ENCODE results near the gene FBXO44.

FBXO44 gene

GRCh38 chr1:11640101-11640500 is 14.6 kb upstream of the FBXO44 start:
- DNase-seq = no peak

- no peak for DNase-seq
These were observed 13.7 kb upstream of the FBXO44 start for GRCh38 chr1:11640944-11641343.

GRCh38 chr1:11641776-11642305 is 12.8 kb upstream of the FBXO44 start:
- no peak for DNase-seq

GRCh38 chr1:11642418-11643017 is 12.2 kb upstream of the FBXO44 start:
- DNase-seq = peak; percentile 66

- DNase-seq = no peak
These were observed 10.9 kb upstream of the FBXO44 start for GRCh38 chr1:11643782-11644181.

- DNase-seq = no peak
These were observed 9.4 kb upstream of the FBXO44 start for GRCh38 chr1:11645270-11645669.

GRCh38 chr1:11645670-11646265 is 8.9 kb upstream of the FBXO44 start:
- DNase-seq = peak; percentile 86

- DNase-seq = no peak
These were observed 8.4 kb upstream of the FBXO44 start for GRCh38 chr1:11646317-11646716.

GRCh38 chr1:11647333-11647732 is 7.3 kb upstream of the FBXO44 start:
- no peak for DNase-seq

GRCh38 chr1:11648039-11648438 is 6.6 kb upstream of the FBXO44 start:
- no peak for DNase-seq

GRCh38 chr1:11648732-11649158 is 5.9 kb upstream of the FBXO44 start:
- DNase-seq = peak; percentile 56

GRCh38 chr1:11649237-11649623 is 5.4 kb upstream of the FBXO44 start:
- no peak for DNase-seq

- DNase-seq = no peak
These were observed 4.9 kb upstream of the FBXO44 start for GRCh38 chr1:11649624-11650330.

GRCh38 chr1:11650331-11650991 is 4.2 kb upstream of the FBXO44 start:
- peak; percentile 74 for DNase-seq

GRCh38 chr1:11651017-11651416 is 3.7 kb upstream of the FBXO44 start:
- DNase-seq = no peak

GRCh38 chr1:11652203-11652780 is 2.4 kb upstream of the FBXO44 start:
- no peak for DNase-seq

GRCh38 chr1:11653101-11653860 is 1.4 kb upstream of the FBXO44 start:
- no peak for DNase-seq

GRCh38 chr1:11653861-11654136 is 878 bp upstream of the FBXO44 start:
- DNase-seq = no peak

- DNase-seq = no peak
These were observed 497 bp downstream of the FBXO44 start for GRCh38 chr1:11654939-11655808.

GRCh38 chr1:11657654-11658053 is 3.0 kb downstream of the FBXO44 start:
- no peak for DNase-seq

GRCh38 chr1:11658542-11658941 is 3.9 kb downstream of the FBXO44 start:
- no peak for DNase-seq

- DNase-seq = no peak
These were observed 5.1 kb downstream of the FBXO44 start for GRCh38 chr1:11659748-11660147.
